ENCODE results near the gene LZTR1. TPM values are rescaled to one million over a fixed set of nuclear protein-coding genes. Genes with fewer than 3 reads are reported as not detected.

The LZTR1 gene
- total and polyA plus RNA-seq, 2 donors (not counting 3 experiments of a cell fraction or from before 2014, with no cell fraction given) = 56.6 to 86.8 TPM

DNA sequence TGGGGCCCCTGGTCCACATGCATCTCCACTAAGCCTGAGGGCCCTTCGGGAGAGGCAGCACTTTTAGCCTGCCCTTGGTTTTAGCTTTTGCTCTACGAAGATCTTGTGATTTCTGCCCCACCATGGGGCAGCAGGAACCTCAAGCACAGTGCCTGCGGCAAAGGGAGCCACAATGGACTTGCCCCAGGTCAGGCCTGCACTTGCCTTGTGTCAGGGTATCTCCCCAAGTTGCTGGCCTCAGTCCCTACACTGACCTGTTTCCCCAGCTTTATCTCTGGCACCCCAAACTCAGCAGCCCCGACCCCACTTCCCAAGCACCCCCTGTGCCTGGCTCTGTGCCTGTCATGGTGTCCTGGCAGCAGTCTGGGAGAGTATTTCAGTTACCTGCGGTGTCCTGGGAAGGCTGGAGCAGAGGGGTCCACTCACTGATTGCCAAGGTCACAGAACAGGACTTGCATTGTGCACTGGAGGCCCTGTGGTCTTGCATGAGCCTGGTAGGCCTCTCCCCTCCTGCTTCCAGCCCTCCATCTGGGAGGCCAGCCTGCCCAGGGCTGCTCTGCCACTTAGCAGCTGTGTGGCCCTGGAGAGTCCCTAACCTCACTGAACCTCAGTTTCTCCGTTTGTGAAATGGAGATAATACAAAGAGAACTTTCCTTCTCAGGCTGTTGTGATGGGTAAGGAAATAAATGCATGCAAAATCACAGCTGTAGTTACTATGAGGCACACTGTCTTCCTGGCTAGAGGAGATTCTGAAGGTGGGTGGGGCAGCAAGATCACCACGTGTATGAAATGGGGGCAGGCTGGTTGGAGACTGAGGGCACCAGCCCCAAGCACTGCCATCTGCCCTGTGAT, 18.7 kb upstream of the LZTR1 start:
- POLR2A ChIA-PET = no interaction called here
- dilution Hi-C loops (cut with MboI; ENCODE audit: extremely low pct_ligation_motif_present, low sequenced_read_pairs) = no loop called here
- TF ChIP-seq POLR2AphosphoS5 (IDR thresholded peaks at IDR 0.05; ENCODE audit: insufficient read depth, low read depth, low read length) (no peak), POLR2A (IDR thresholded peaks at IDR 0.05; ENCODE audit: low read depth, low read length) (no peak), FOS (IDR thresholded peaks at IDR 0.05; ENCODE audit: borderline replicate concordance, insufficient read depth, low read length) (no peak), GATA2 (IDR thresholded peaks at IDR 0.05; ENCODE audit: insufficient read depth, insufficient read length, low read depth, low read length) (no peak), EZH2 (IDR thresholded peaks at IDR 0.05; ENCODE audit: borderline replicate concordance, low read depth, low read length, severe bottlenecking) (no peak), MYC (IDR thresholded peaks at IDR 0.05; ENCODE audit: low read depth, low read length) (no peak), JUN (IDR thresholded peaks at IDR 0.05; ENCODE audit: borderline replicate concordance, insufficient read depth, insufficient read length, low read depth) (no peak)
- TF ChIP-seq, protein P1, sequence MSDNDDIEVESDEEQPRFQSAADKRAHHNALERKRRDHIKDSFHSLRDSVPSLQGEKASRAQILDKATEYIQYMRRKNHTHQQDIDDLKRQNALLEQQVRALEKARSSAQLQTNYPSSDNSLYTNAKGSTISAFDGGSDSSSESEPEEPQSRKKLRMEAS (IDR thresholded peaks at IDR 0.05; ENCODE audit: insufficient read depth, insufficient read length) = no peak
- TF ChIP-seq, protein P2, sequence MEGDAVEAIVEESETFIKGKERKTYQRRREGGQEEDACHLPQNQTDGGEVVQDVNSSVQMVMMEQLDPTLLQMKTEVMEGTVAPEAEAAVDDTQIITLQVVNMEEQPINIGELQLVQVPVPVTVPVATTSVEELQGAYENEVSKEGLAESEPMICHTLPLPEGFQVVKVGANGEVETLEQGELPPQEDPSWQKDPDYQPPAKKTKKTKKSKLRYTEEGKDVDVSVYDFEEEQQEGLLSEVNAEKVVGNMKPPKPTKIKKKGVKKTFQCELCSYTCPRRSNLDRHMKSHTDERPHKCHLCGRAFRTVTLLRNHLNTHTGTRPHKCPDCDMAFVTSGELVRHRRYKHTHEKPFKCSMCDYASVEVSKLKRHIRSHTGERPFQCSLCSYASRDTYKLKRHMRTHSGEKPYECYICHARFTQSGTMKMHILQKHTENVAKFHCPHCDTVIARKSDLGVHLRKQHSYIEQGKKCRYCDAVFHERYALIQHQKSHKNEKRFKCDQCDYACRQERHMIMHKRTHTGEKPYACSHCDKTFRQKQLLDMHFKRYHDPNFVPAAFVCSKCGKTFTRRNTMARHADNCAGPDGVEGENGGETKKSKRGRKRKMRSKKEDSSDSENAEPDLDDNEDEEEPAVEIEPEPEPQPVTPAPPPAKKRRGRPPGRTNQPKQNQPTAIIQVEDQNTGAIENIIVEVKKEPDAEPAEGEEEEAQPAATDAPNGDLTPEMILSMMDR (IDR thresholded peaks at IDR 0.05; ENCODE audit: extremely low read depth in 1 of 2, insufficient read depth in 1 of 2, low read depth in 1 of 2, low read length in 2 of 2) = no peak
- Histone ChIP-seq H3K4me2 (ENCODE audit: insufficient read depth, low read length) (no peak overlapping the region), H3K79me2 (ENCODE audit: control insufficient read depth, insufficient read depth, low read length) (no peaks in the 10 kb centered on the region), H3K36me3 (ENCODE audit: control insufficient read depth in 2 of 2, extremely low read depth in 1 of 2, insufficient read depth in 2 of 2, low read length in 2 of 2) (no peaks in the 10 kb centered on the region), H3K9me3 (replicated peaks; ENCODE audit: control insufficient read depth, insufficient read depth, low read length) (no peaks in the 10 kb centered on the region), H3K4me3 (replicated peaks in 1 of 3; ENCODE audit: insufficient read depth in 1 of 3, low read depth in 1 of 3, low read length in 3 of 3) (no peak overlapping the region), H3K9me1 (replicated peaks; ENCODE audit: control insufficient read depth, extremely low read depth, insufficient read depth, low read length) (no peaks in the 10 kb centered on the region), H3K27ac (ENCODE audit: insufficient read depth, low read depth, low read length) (no peak overlapping the region), H3K9ac (replicated peaks; ENCODE audit: extremely low read depth, insufficient read depth, low read length) (no peak overlapping the region), H3K27me3 (ENCODE audit: control insufficient read depth in 2 of 2, insufficient read depth in 2 of 2, low read length in 2 of 2) (peaks cover 4 to 18% of the 10 kb centered on the region in 2 experiments), H3K4me1 (ENCODE audit: control insufficient read depth, extremely low read depth, insufficient read depth, low read length) (no peaks in the 10 kb centered on the region), H4K20me1 (replicated peaks; ENCODE audit: control insufficient read depth, extremely low read depth, insufficient read depth, low read length) (no peaks in the 10 kb centered on the region), H2AFZ (ENCODE audit: low read depth, low read length) (no peak overlapping the region)
- intact Hi-C loops (cut with micrococcal nuclease) = loop anchor here (5.0 kb wide), 1 partner anchor 46 kb away; the partner anchor contains the start of gene CRKL
- DNase-seq (ENCODE audit: low read depth, low spot score) (no peak), FAIRE-seq (no peak)
- no TSS peak for BruUV-seq (replicated peaks)
- CTCF ChIA-PET = interaction anchor here (1.2 to 2.5 kb wide), 2 partner anchors 8 to 78 kb away, joined by 4 to 6 read pairs; no protein-coding TSS in a partner anchor

Measured in endothelial cell of umbilical vein (primary cell).